Keratinocyte (primary cell): ENCODE measurements around the gene TPI1. TPM values are rescaled to one million over a fixed set of nuclear protein-coding genes. Genes with fewer than 3 reads are reported as not detected.

ENCODE experiments used
- DNase-seq: peaks from one replicate; pipeline ENCODE4 v3.0.0-alpha.2; 2011; ENCODE audit warnings: low read depth, missing footprints, low spot score
- FAIRE-seq: peaks from 2 replicates; lab custom pipeline; 2011; peaks lifted over from hg19 to GRCh38; lab: Jason Lieb, UNC
- H2AFZ ChIP-seq: 2 replicates; pipeline ENCODE4 v1.6.0; 2012; ENCODE audit warnings: low read length, control low read depth, inconsistent platforms; ENCODE audit not compliant: control insufficient read depth
- H3K27ac ChIP-seq: 2 replicates; pipeline ENCODE4 v1.5.1; 2011; ENCODE audit warnings: low read length; ENCODE audit not compliant: control insufficient read depth, insufficient read depth
- H3K27me3 ChIP-seq: 3 replicates; pipeline ENCODE4 v1.6.0; 2011; ENCODE audit warnings: low read length; ENCODE audit not compliant: control insufficient read depth, insufficient read depth; ENCODE audit errors: extremely low read depth
- H3K36me3 ChIP-seq, 2 experiments: 2 replicates in 1 of 2; 3 replicates in 1 of 2; pipeline ENCODE4 v1.5.1; 2011; ENCODE audit warnings: low read length in 2 of 2, mild to moderate bottlenecking in 1 of 2; ENCODE audit not compliant: control insufficient read depth in 2 of 2, insufficient read depth in 2 of 2; ENCODE audit errors: extremely low read depth in 1 of 2
- H3K4me1 ChIP-seq: 3 replicates; pipeline ENCODE4 v1.5.1; 2011; ENCODE audit warnings: low read length; ENCODE audit not compliant: control insufficient read depth, insufficient read depth; ENCODE audit errors: extremely low read depth
- H3K4me2 ChIP-seq: 3 replicates; pipeline ENCODE4 v1.6.0; 2011; ENCODE audit warnings: low read depth, low read length; ENCODE audit not compliant: control insufficient read depth, insufficient read depth; ENCODE audit errors: extremely low read depth
- H3K4me3 ChIP-seq, 3 experiments: fragments of 200-600 bp in 1 of 3; sonication (generic) in 1 of 3; 2 replicates in 2 of 3; 3 replicates in 1 of 3; pipeline ENCODE4 v1.5.1; 2011 to 2016; ENCODE audit warnings: low read length in 3 of 3, mild to moderate bottlenecking in 3 of 3, control low read depth in 2 of 3, inconsistent platforms in 1 of 3, low read depth in 1 of 3, mixed read lengths in 1 of 3, mixed run types in 1 of 3, moderate library complexity in 1 of 3; ENCODE audit not compliant: control insufficient read depth in 2 of 3, insufficient read depth in 2 of 3; ENCODE audit errors: extremely low read depth in 1 of 3
- H3K79me2 ChIP-seq: 2 replicates; pipeline ENCODE4 v1.6.0; 2012; ENCODE audit warnings: low read length; ENCODE audit not compliant: control insufficient read depth, insufficient read depth
- H3K9ac ChIP-seq: 3 replicates; pipeline ENCODE4 v1.6.0; 2011; ENCODE audit warnings: low read length; ENCODE audit not compliant: control insufficient read depth, insufficient read depth; ENCODE audit errors: extremely low read depth
- H3K9me1 ChIP-seq: 3 replicates; pipeline ENCODE4 v1.6.0; 2011; ENCODE audit warnings: low read length; ENCODE audit not compliant: control insufficient read depth, insufficient read depth; ENCODE audit errors: extremely low read depth
- H3K9me3 ChIP-seq: 2 replicates; pipeline ENCODE4 v1.5.1; 2012; ENCODE audit warnings: low read depth, low read length; ENCODE audit not compliant: control insufficient read depth
- H4K20me1 ChIP-seq: 3 replicates; pipeline ENCODE4 v1.6.0; 2011; ENCODE audit warnings: low read length; ENCODE audit not compliant: control insufficient read depth, insufficient read depth; ENCODE audit errors: extremely low read depth
- CTCF ChIP-seq, 3 experiments: IDR thresholded peaks in 1 of 3; conservative IDR thresholded peaks in 1 of 3; optimal IDR thresholded peaks in 1 of 3; 2 replicates in 2 of 3; 3 replicates in 1 of 3; pipeline versions ENCODE3 to v1.5.1; 2011; ENCODE audit warnings: low read length in 3 of 3, mild to moderate bottlenecking in 3 of 3, moderate library complexity in 2 of 3, control low read depth in 1 of 3, inconsistent platforms in 1 of 3; ENCODE audit not compliant: insufficient read depth in 2 of 3; ENCODE audit errors: extremely low read depth in 1 of 3
- EZH2 ChIP-seq: IDR thresholded peaks from one replicate; pipeline ENCODE4 v1.6.1; 2012; ENCODE audit warnings: inconsistent platforms, mild to moderate bottlenecking, low read length, moderate library complexity
- dilution Hi-C: fragments of 300-500 bp; cut with MboI; formaldehyde crosslinking; loops from one replicate; pipeline ENCODE4 v1.7.0; 2020; ENCODE audit warnings: low sequenced_read_pairs; ENCODE audit not compliant: extremely low pct_ligation_motif_present
- polyA plus RNA-seq, 5 experiments: library from polyadenylated mRNA; depleted of rRNA in 3 of 5; stranded (reverse) in 3 of 5; stranded (forward) in 1 of 5; unstranded in 1 of 5; fragments of >200 nt; gene quantifications; 1 replicate in 1 of 5; 2 replicates in 3 of 5; 3 replicates in 1 of 5; pipeline versions ENCODE4 v1.2.1 to v1.2.3, GENCODE V29; 2011 to 2012; ENCODE audit warnings: missing spikeins in 2 of 5, low read depth in 1 of 5, low replicate concordance in 1 of 5

TPI1 gene
- polyA plus RNA-seq, 1 donor (not counting 4 experiments of a cell fraction or from before 2014, with no cell fraction given), result 1,551 TPM

- dilution Hi-C loops, result no loop called here
- Histone ChIP-seq H4K20me1 (no peaks in the 10 kb centered on the region), H3K9me3 (no peaks in the 10 kb centered on the region), H3K4me1 (peaks cover 5% of the 10 kb centered on the region), H3K27me3 (peaks cover 5% of the 10 kb centered on the region), H3K4me3 (no peak overlapping the region), H3K9me1 (no peaks in the 10 kb centered on the region), H3K27ac (no peak overlapping the region), H3K36me3 (no peaks in the 10 kb centered on the region), H3K79me2 (no peaks in the 10 kb centered on the region), H3K9ac (no peak overlapping the region), H3K4me2 (no peak overlapping the region), H2AFZ (no peak overlapping the region)
- no peak for FAIRE-seq
- no peak for DNase-seq
- TF ChIP-seq CTCF (optimal IDR thresholded peaks at IDR 0.05 in 1 of 3, IDR thresholded peaks at IDR 0.05 in 1 of 3, conservative IDR thresholded peaks at IDR 0.05 in 1 of 3; ENCODE audit: extremely low read depth in 1 of 3, insufficient read depth in 2 of 3, low read length in 3 of 3) (no peak), EZH2 (no peak)
These were observed 42.3 kb downstream of the TPI1 start for GRCh38 chr12:6909421-6910145.

GRCh38 chr12:6912164-6912935, 45.0 kb downstream of the TPI1 start:
- Histone ChIP-seq H3K27me3 (peaks cover 16% of the 10 kb centered on the region), H4K20me1 (no peaks in the 10 kb centered on the region), H2AFZ (no peak overlapping the region), H3K36me3 (no peaks in the 10 kb centered on the region), H3K9me1 (no peaks in the 10 kb centered on the region), H3K4me1 (no peaks in the 10 kb centered on the region), H3K9me3 (no peaks in the 10 kb centered on the region), H3K79me2 (no peaks in the 10 kb centered on the region), H3K4me2 (no peak overlapping the region), H3K27ac (no peak overlapping the region), H3K4me3 (no peak overlapping the region), H3K9ac (no peak overlapping the region)
- DNase-seq (no peak), FAIRE-seq (no peak)
- TF ChIP-seq CTCF (optimal IDR thresholded peaks at IDR 0.05 in 1 of 3, IDR thresholded peaks at IDR 0.05 in 1 of 3, conservative IDR thresholded peaks at IDR 0.05 in 1 of 3; ENCODE audit: extremely low read depth in 1 of 3, insufficient read depth in 2 of 3, low read length in 3 of 3) (no peak), EZH2 (no peak)
- dilution Hi-C loops, result no loop called here
